SU-DHL-6 (cell line): ENCODE measurements around the gene CFAP70.
"Not testable (repeated sequence)": the region's sequence is repeated elsewhere in the genome, so short reads cannot be mapped to it uniquely, and the experiment has no call there.

Experiments
- H2AFZ ChIP-seq: fragments of 200-600 bp; sonication (generic); 2 replicates; pipeline ENCODE4 v1.6.1; 2014; ENCODE audit warnings: low read depth, mild to moderate bottlenecking, moderate library complexity, mixed read lengths, antibody characterized with exemption, low read length; ENCODE audit not compliant: severe bottlenecking
- H3F3A ChIP-seq: fragments of 200-600 bp; shearing (Covaris generic); 2 replicates; pipeline ENCODE4 v1.6.0; 2016; ENCODE audit warnings: antibody characterized with exemption, mild to moderate bottlenecking; ENCODE audit not compliant: insufficient read depth
- H3K27ac ChIP-seq: fragments of 200-600 bp; sonication (generic); 2 replicates; pipeline ENCODE4 v1.5.1; 2016; ENCODE audit warnings: low read depth, mild to moderate bottlenecking, low read length, moderate library complexity, mixed read lengths
- H3K27me3 ChIP-seq: fragments of 200-600 bp; sonication (generic), shearing (Covaris generic); 2 replicates; pipeline ENCODE4 v1.6.0; 2014; ENCODE audit warnings: mild to moderate bottlenecking, low read length
- H3K36me3 ChIP-seq: fragments of 200-600 bp; sonication (generic); 2 replicates; pipeline ENCODE4 v1.6.1; 2014; ENCODE audit warnings: mild to moderate bottlenecking, low read length, mixed read lengths
- H3K4me2 ChIP-seq: fragments of 300-600, 200-600 bp; shearing (Covaris generic), sonication (generic); 2 replicates; pipeline ENCODE4 v1.6.0; 2014; ENCODE audit warnings: low read length, low read depth, mild to moderate bottlenecking; ENCODE audit not compliant: poor library complexity, severe bottlenecking
- H3K4me3 ChIP-seq: fragments of 200-600 bp; sonication (generic); 2 replicates; pipeline ENCODE4 v1.5.1; 2014; ENCODE audit warnings: antibody characterized with exemption, low read length, mild to moderate bottlenecking, mixed read lengths; ENCODE audit not compliant: insufficient read depth, poor library complexity, severe bottlenecking
- H3K79me2 ChIP-seq: fragments of 200-600 bp; sonication (generic); 2 replicates; pipeline ENCODE4 v1.6.1; 2014; ENCODE audit warnings: mild to moderate bottlenecking, low read length, moderate library complexity; ENCODE audit not compliant: insufficient read depth
- H3K9ac ChIP-seq: fragments of 200-600 bp; sonication (generic); 2 replicates; pipeline ENCODE4 v1.7.0; 2014; ENCODE audit warnings: mild to moderate bottlenecking, low read length
- H3K9me2 ChIP-seq: fragments of 200-600 bp; sonication (generic); replicated peaks from 2 replicates; pipeline ENCODE4 v1.6.1; 2014; ENCODE audit warnings: low read length; ENCODE audit not compliant: insufficient read depth
- H3K9me3 ChIP-seq: fragments of 200-600 bp; sonication (generic); 2 replicates; pipeline ENCODE4 v1.6.1; 2014; ENCODE audit warnings: low read length, mixed read lengths; ENCODE audit not compliant: insufficient read depth
- H4K20me1 ChIP-seq: fragments of 200-600 bp; sonication (generic); 2 replicates; pipeline ENCODE4 v1.6.1; 2014; ENCODE audit warnings: low read depth, mild to moderate bottlenecking, antibody characterized with exemption, low read length, moderate library complexity, mixed read lengths
- EZH2phosphoT487 ChIP-seq: fragments of 200-600 bp; sonication (generic), shearing (Covaris generic); conservative IDR thresholded peaks from 2 replicates; pipeline ENCODE4 v1.6.1; 2018; ENCODE audit warnings: mild to moderate bottlenecking, antibody characterized with exemption, low read length, moderate library complexity, mixed read lengths
- TF ChIP-seq, protein P1 (sequence below): fragments of 200-600 bp; sonication (generic); IDR thresholded peaks from one replicate; pipeline ENCODE4 v1.5.1; 2017; ENCODE audit warnings: antibody characterized with exemption, mild to moderate bottlenecking, low read length, moderate library complexity; ENCODE audit not compliant: insufficient read depth, poor library complexity, severe bottlenecking

The CFAP70 gene

DNA sequence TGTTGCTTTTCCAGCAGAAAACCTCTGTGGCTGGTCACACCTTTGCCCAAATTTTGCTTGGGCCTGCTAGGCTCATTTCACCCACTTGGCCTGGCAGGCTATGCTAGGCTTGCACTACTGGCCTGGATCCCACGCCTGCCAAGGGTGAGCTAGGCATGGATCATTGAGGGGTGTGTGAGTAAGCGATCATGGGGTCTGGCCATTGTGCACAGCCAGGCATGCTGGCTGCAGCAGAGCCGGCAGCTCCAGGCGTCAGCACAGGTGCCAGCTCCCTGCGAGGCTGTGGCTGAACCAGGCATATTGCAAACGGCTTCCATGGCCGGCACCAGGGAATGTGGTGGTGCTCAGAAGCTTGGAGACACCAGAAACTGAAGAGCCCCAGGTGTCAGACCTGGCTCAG lies 19.2 kb downstream of the CFAP70 start:
- H3F3A ChIP-seq: no peaks in the 10 kb centered on the region
- no peak overlapping the region for H3K27ac ChIP-seq
- TF ChIP-seq EZH2phosphoT487: no peak
- TF ChIP-seq, protein P1, sequence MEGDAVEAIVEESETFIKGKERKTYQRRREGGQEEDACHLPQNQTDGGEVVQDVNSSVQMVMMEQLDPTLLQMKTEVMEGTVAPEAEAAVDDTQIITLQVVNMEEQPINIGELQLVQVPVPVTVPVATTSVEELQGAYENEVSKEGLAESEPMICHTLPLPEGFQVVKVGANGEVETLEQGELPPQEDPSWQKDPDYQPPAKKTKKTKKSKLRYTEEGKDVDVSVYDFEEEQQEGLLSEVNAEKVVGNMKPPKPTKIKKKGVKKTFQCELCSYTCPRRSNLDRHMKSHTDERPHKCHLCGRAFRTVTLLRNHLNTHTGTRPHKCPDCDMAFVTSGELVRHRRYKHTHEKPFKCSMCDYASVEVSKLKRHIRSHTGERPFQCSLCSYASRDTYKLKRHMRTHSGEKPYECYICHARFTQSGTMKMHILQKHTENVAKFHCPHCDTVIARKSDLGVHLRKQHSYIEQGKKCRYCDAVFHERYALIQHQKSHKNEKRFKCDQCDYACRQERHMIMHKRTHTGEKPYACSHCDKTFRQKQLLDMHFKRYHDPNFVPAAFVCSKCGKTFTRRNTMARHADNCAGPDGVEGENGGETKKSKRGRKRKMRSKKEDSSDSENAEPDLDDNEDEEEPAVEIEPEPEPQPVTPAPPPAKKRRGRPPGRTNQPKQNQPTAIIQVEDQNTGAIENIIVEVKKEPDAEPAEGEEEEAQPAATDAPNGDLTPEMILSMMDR: no peak
- no peak overlapping the region for H3K4me3 ChIP-seq
- no peaks in the 10 kb centered on the region for H4K20me1 ChIP-seq
- no peak overlapping the region for H3K9ac ChIP-seq
- no peak overlapping the region for H2AFZ ChIP-seq
- no peaks in the 10 kb centered on the region for H3K9me2 ChIP-seq
- H3K79me2 ChIP-seq: no peaks in the 10 kb centered on the region
- no peaks in the 10 kb centered on the region for H3K27me3 ChIP-seq
- H3K4me2 ChIP-seq: no peak overlapping the region
- H3K36me3 ChIP-seq: no peaks in the 10 kb centered on the region
- H3K9me3 ChIP-seq: no peaks in the 10 kb centered on the region

DNA sequence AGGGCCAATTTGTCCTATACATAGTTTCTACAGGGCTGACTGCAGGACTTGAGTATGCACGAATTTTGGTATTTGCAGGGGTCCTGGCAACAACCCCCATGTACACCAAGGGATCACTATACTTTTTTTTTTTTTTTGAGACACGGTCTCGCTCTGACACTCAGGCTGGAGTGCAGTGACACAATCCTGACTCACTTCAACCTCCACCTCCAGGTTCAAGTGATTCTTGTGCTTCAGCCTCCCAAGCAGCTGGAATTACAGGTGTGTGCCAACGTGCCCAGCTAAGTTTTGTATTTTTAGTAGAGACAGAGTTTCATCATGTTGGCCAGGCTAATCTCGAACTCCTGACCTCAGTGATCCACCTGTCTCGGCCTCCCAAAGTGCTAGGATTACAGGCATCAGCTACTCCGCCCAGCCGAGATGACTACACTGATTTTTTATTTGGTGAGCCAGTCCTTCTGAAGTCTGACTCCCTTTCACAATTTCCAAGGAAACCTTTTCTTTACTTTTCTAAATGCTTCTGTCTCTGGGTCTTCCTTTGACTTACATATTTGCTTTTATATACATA lies 19.8 kb downstream of the CFAP70 start:
- Histone ChIP-seq H3K79me2 (no peaks in the 10 kb centered on the region), H3K4me3 (no peak overlapping the region), H4K20me1 (no peaks in the 10 kb centered on the region), H3K9me3 (no peaks in the 10 kb centered on the region), H2AFZ (no peak overlapping the region), H3K27me3 (no peaks in the 10 kb centered on the region), H3K27ac (no peak overlapping the region), H3F3A (no peaks in the 10 kb centered on the region), H3K36me3 (no peaks in the 10 kb centered on the region), H3K9ac (no peak overlapping the region), H3K4me2 (no peak overlapping the region), H3K9me2 (no peaks in the 10 kb centered on the region)
- TF ChIP-seq, protein P1: no peak
- TF ChIP-seq EZH2phosphoT487: no peak

GRCh38 chr10:73333202-73333601 lies 25.5 kb downstream of the CFAP70 start:
- no peak overlapping the region for H3K4me3 ChIP-seq
- H3K9ac ChIP-seq: no peak overlapping the region
- H3K4me2 ChIP-seq: no peak overlapping the region
- H4K20me1 ChIP-seq: no peaks in the 10 kb centered on the region
- H3K9me3 ChIP-seq: no peaks in the 10 kb centered on the region
- no peak overlapping the region for H2AFZ ChIP-seq
- no peaks in the 10 kb centered on the region for H3K27me3 ChIP-seq
- no peaks in the 10 kb centered on the region for H3K36me3 ChIP-seq
- no peaks in the 10 kb centered on the region for H3K9me2 ChIP-seq
- no peak overlapping the region for H3K27ac ChIP-seq
- H3K79me2 ChIP-seq: no peaks in the 10 kb centered on the region
- no peaks in the 10 kb centered on the region for H3F3A ChIP-seq
- TF ChIP-seq, protein P1: no peak
- TF ChIP-seq EZH2phosphoT487: no peak

DNA sequence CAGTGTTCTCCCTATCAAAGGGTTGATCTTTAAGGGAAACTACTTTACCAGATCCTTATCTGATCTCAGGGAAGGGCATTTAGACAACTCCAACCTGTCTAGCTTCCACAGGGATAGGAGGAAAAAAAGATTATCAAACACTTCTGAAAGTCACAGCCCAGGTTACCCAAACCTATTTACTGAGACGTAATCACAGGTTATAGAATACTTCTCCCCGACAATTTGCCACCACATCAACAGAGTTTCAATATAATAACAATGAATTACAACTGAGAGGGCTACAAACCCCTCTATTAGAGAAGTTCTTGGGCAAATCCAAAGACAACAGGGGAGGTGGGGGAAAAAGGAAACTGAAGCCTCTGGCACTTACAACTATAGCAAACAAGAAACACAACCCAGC lies 26.3 kb downstream of the CFAP70 start:
- H3K4me3 ChIP-seq: no peak overlapping the region
- H3K9ac ChIP-seq: no peak overlapping the region
- H3K79me2 ChIP-seq: no peaks in the 10 kb centered on the region
- H4K20me1 ChIP-seq: no peaks in the 10 kb centered on the region
- H3K4me2 ChIP-seq: no peak overlapping the region
- no peaks in the 10 kb centered on the region for H3K27me3 ChIP-seq
- H3K27ac ChIP-seq: no peak overlapping the region
- TF ChIP-seq, protein P1: no peak
- TF ChIP-seq EZH2phosphoT487: no peak
- H2AFZ ChIP-seq: no peak overlapping the region
- no peaks in the 10 kb centered on the region for H3K9me3 ChIP-seq
- H3F3A ChIP-seq: no peaks in the 10 kb centered on the region
- no peaks in the 10 kb centered on the region for H3K9me2 ChIP-seq
- H3K36me3 ChIP-seq: no peaks in the 10 kb centered on the region

GRCh38 chr10:73328523-73328922 lies 30.1 kb downstream of the CFAP70 start:
- not testable (repeated sequence) for H3K27ac ChIP-seq, H3K27me3 ChIP-seq, H3K9me3 ChIP-seq, H3K79me2 ChIP-seq, H3K4me3 ChIP-seq, H3K9ac ChIP-seq, H3K4me2 ChIP-seq, H4K20me1 ChIP-seq, H3K36me3 ChIP-seq, H2AFZ ChIP-seq, H3K9me2 ChIP-seq, H3F3A ChIP-seq
